ENCODE results near the gene CCDC106.
A peak's percentile ranks its signal among the peaks of the same experiment; 100 is the strongest.

Gene CCDC106

DNA sequence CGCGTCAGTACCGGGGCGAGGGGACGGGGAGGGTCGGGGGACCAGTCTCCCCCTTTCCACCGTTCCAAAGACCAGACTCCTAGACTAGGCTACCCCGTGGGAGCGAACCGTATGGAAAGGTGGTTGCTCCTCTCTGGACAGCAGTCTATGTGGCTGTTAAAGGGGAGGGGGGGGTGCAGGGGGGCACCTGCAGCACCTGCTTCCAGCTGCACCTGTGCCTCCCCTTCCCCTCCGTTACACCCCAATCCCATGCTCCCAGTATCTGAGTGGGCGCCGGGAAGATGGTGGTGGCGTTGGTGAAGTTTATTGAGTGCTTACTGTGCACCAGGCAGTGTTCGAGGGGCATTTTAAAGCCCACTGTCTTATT lies 47.4 kb upstream of the CCDC106 start:
- Histone ChIP-seq H3K27ac (peak overlapping the region; percentile 96), H3K36me3 (ENCODE audit: control insufficient read depth, insufficient read depth, low read length) (no peaks in the 10 kb centered on the region), H3K4me2 (ENCODE audit: low read length) (peak overlapping the region; percentile 92), H3K4me1 (peaks cover 9% of the 10 kb centered on the region), H3K9me3 (ENCODE audit: control insufficient read depth, low read length) (no peaks in the 10 kb centered on the region), H3K9ac (peak overlapping the region; percentile 64), H3K4me3 (ENCODE audit: low read depth, low read length) (peak overlapping the region; percentile 88), H3K79me2 (peaks cover 4% of the 10 kb centered on the region), H3K27me3 (ENCODE audit: control insufficient read depth, insufficient read depth, low read length) (no peaks in the 10 kb centered on the region), H2AFZ (peak overlapping the region; percentile 69)
- TF ChIP-seq, protein P1, sequence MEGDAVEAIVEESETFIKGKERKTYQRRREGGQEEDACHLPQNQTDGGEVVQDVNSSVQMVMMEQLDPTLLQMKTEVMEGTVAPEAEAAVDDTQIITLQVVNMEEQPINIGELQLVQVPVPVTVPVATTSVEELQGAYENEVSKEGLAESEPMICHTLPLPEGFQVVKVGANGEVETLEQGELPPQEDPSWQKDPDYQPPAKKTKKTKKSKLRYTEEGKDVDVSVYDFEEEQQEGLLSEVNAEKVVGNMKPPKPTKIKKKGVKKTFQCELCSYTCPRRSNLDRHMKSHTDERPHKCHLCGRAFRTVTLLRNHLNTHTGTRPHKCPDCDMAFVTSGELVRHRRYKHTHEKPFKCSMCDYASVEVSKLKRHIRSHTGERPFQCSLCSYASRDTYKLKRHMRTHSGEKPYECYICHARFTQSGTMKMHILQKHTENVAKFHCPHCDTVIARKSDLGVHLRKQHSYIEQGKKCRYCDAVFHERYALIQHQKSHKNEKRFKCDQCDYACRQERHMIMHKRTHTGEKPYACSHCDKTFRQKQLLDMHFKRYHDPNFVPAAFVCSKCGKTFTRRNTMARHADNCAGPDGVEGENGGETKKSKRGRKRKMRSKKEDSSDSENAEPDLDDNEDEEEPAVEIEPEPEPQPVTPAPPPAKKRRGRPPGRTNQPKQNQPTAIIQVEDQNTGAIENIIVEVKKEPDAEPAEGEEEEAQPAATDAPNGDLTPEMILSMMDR (IDR thresholded peaks at IDR 0.05) = no peak

- Histone ChIP-seq H3K4me2 (ENCODE audit: low read length) (peak overlapping the region; percentile 92), H2AFZ (peak overlapping the region; percentile 69), H3K4me3 (ENCODE audit: low read depth, low read length) (peak overlapping the region; percentile 88), H3K27ac (peak overlapping the region; percentile 96), H3K9me3 (ENCODE audit: control insufficient read depth, low read length) (no peaks in the 10 kb centered on the region), H3K9ac (no peak overlapping the region), H3K36me3 (ENCODE audit: control insufficient read depth, insufficient read depth, low read length) (no peaks in the 10 kb centered on the region), H3K27me3 (ENCODE audit: control insufficient read depth, insufficient read depth, low read length) (no peaks in the 10 kb centered on the region), H3K79me2 (peaks cover 4% of the 10 kb centered on the region), H3K4me1 (peaks cover 9% of the 10 kb centered on the region)
- TF ChIP-seq, protein P1 (IDR thresholded peaks at IDR 0.05) = no peak
Measured at GRCh38 chr19:55601084-55601483, 46.9 kb upstream of the CCDC106 start.

- TF ChIP-seq, protein P1 (IDR thresholded peaks at IDR 0.05) = no peak
Measured at GRCh38 chr19:55602104-55603001, 45.7 kb upstream of the CCDC106 start.

DNA sequence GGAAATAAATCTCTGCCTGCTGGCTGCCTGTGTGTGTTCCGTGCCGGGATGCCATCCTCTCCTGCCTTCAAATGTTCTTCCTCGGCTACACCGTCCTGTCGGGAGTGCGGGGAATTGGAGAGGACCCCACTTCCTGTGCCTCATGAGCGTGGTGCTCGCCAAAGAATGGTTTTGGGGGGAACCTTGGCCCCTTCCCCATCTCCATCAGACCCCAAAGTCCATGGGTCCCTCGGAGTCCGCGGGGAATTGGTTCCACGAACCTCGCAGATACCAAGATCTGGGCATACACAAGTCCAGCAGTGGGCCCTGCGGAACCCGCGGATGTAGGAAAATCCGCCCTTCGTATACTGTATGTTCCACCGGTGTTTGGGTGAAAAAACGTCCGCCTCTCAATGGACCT lies 44.9 kb upstream of the CCDC106 start:
- Histone ChIP-seq H3K36me3 (ENCODE audit: control insufficient read depth, insufficient read depth, low read length) (no peaks in the 10 kb centered on the region), H3K9ac (no peak overlapping the region), H3K27ac (no peak overlapping the region), H3K4me3 (ENCODE audit: low read depth, low read length) (no peak overlapping the region), H3K4me2 (ENCODE audit: low read length) (no peak overlapping the region), H3K9me3 (ENCODE audit: control insufficient read depth, low read length) (no peaks in the 10 kb centered on the region), H2AFZ (no peak overlapping the region), H3K27me3 (ENCODE audit: control insufficient read depth, insufficient read depth, low read length) (no peaks in the 10 kb centered on the region), H3K4me1 (peaks cover 16% of the 10 kb centered on the region), H3K79me2 (peaks cover 22% of the 10 kb centered on the region)
- TF ChIP-seq, protein P1 (IDR thresholded peaks at IDR 0.05) = no peak

More at GRCh38 chr19:55602104-55603001, 45.7 kb upstream of the CCDC106 start:
- Histone ChIP-seq H3K27ac (no peak overlapping the region), H3K4me2 (ENCODE audit: low read length) (no peak overlapping the region), H3K79me2 (peaks cover 16% of the 10 kb centered on the region), H3K4me3 (ENCODE audit: low read depth, low read length) (no peak overlapping the region), H3K36me3 (ENCODE audit: control insufficient read depth, insufficient read depth, low read length) (no peaks in the 10 kb centered on the region), H3K4me1 (peaks cover 13% of the 10 kb centered on the region), H2AFZ (no peak overlapping the region), H3K27me3 (ENCODE audit: control insufficient read depth, insufficient read depth, low read length) (no peaks in the 10 kb centered on the region), H3K9me3 (ENCODE audit: control insufficient read depth, low read length) (no peaks in the 10 kb centered on the region), H3K9ac (no peak overlapping the region)
